ENCODE results near the gene COL9A1.

The COL9A1 gene

GRCh38 chr6:70186461-70186860, 116.4 kb downstream of the COL9A1 start:
- FAIRE-seq, result no peak
- DNase-seq (ENCODE audit: insufficient read length, low spot score), result no peak
- no peak for TF ChIP-seq TAF1 (IDR thresholded peaks at IDR 0.05; ENCODE audit: low read depth, low read length)
- no peak for TF ChIP-seq POLR2AphosphoS5 (IDR thresholded peaks at IDR 0.05; ENCODE audit: low read depth, low read length)
- TF ChIP-seq PAX5 (IDR thresholded peaks at IDR 0.05; ENCODE audit: insufficient read depth, low read length, severe bottlenecking), result no peak
- no peak for TF ChIP-seq SPI1 (IDR thresholded peaks at IDR 0.05; ENCODE audit: low read depth, low read length)
- TF ChIP-seq POLR2A (IDR thresholded peaks at IDR 0.05; ENCODE audit: low read depth, low read length), result no peak
- TF ChIP-seq POU2F2 (IDR thresholded peaks at IDR 0.05; ENCODE audit: low read depth, low read length), result no peak

DNA sequence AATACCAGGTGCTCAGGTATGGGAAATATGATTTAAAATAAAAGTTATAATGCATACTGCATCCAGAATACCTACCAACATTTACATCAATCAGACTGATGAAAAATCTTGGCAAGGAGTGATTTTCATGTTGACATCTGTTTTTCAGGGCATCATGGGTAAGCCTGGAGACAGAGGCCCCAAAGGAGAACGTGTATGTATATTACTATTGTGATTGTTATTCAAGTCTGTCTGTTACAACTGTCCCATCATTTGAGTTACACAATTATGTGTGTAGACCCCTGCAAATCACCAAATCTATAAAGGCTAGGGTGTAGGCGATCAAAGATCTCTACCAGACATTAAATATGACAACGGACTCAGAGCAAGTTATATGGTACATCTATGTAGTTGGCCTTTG, 118.2 kb downstream of the COL9A1 start:
- TF ChIP-seq POLR2A (IDR thresholded peaks at IDR 0.05; ENCODE audit: low read depth, low read length) (no peak), POLR2AphosphoS5 (IDR thresholded peaks at IDR 0.05; ENCODE audit: low read depth, low read length) (no peak), TAF1 (IDR thresholded peaks at IDR 0.05; ENCODE audit: low read depth, low read length) (no peak), POU2F2 (IDR thresholded peaks at IDR 0.05; ENCODE audit: low read depth, low read length) (no peak), PAX5 (IDR thresholded peaks at IDR 0.05; ENCODE audit: insufficient read depth, low read length, severe bottlenecking) (no peak), SPI1 (IDR thresholded peaks at IDR 0.05; ENCODE audit: low read depth, low read length) (no peak)
- FAIRE-seq (no peak), DNase-seq (ENCODE audit: insufficient read length, low spot score) (no peak)

- no peak for TF ChIP-seq POLR2AphosphoS5 (IDR thresholded peaks at IDR 0.05; ENCODE audit: low read depth, low read length)
- no peak for TF ChIP-seq POLR2A (IDR thresholded peaks at IDR 0.05; ENCODE audit: low read depth, low read length)
- no peak for TF ChIP-seq SPI1 (IDR thresholded peaks at IDR 0.05; ENCODE audit: low read depth, low read length)
- TF ChIP-seq PAX5 (IDR thresholded peaks at IDR 0.05; ENCODE audit: insufficient read depth, low read length, severe bottlenecking), result no peak
- TF ChIP-seq POU2F2 (IDR thresholded peaks at IDR 0.05; ENCODE audit: low read depth, low read length), result no peak
- no peak for TF ChIP-seq TAF1 (IDR thresholded peaks at IDR 0.05; ENCODE audit: low read depth, low read length)
- DNase-seq (ENCODE audit: insufficient read length, low spot score) (no peak), FAIRE-seq (no peak)
Measured at GRCh38 chr6:70183538-70183937, 119.3 kb downstream of the COL9A1 start.

DNA sequence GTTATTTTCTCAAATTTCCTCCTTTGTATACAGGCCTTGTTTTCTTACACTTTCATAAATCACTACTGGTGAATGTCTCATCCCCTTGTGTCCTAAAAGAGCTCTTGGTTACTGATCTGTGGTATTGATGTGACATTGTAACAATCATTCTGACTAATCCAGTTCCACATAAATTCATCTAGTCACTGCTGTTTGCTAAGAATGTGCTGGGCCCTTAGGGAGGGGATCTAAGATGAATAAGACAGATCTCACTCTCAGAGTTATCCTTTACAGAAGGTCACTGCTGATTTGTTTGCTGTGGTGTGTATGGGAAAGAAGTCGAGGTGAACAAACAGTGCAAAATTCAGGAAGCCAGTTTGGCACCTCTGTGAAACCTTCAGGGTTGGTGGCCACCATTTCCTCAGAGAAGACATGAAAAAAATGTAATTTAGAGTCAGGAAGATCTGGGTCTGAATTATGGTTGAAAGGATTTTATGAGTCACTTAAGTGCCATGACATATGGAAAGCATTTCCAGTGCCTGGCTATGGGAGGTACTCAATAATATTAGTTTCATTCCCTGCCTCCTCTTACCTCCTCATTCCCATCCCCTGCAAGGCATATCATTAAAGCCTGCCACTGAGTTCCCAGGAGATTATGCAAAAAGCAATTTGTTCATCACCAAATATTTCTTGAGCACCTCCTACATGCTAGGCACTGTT, 121.8 kb downstream of the COL9A1 start:
- no peak for TF ChIP-seq POLR2AphosphoS5 (IDR thresholded peaks at IDR 0.05; ENCODE audit: low read depth, low read length)
- no peak for TF ChIP-seq PAX5 (IDR thresholded peaks at IDR 0.05; ENCODE audit: insufficient read depth, low read length, severe bottlenecking)
- no peak for TF ChIP-seq POU2F2 (IDR thresholded peaks at IDR 0.05; ENCODE audit: low read depth, low read length)
- no peak for TF ChIP-seq POLR2A (IDR thresholded peaks at IDR 0.05; ENCODE audit: low read depth, low read length)
- no peak for TF ChIP-seq TAF1 (IDR thresholded peaks at IDR 0.05; ENCODE audit: low read depth, low read length)
- no peak for TF ChIP-seq SPI1 (IDR thresholded peaks at IDR 0.05; ENCODE audit: low read depth, low read length)
- DNase-seq (ENCODE audit: insufficient read length, low spot score) (no peak), FAIRE-seq (no peak)

- TF ChIP-seq SPI1 (IDR thresholded peaks at IDR 0.05; ENCODE audit: low read depth, low read length) (no peak), POU2F2 (IDR thresholded peaks at IDR 0.05; ENCODE audit: low read depth, low read length) (no peak), PAX5 (IDR thresholded peaks at IDR 0.05; ENCODE audit: insufficient read depth, low read length, severe bottlenecking) (no peak), TAF1 (IDR thresholded peaks at IDR 0.05; ENCODE audit: low read depth, low read length) (no peak), POLR2A (IDR thresholded peaks at IDR 0.05; ENCODE audit: low read depth, low read length) (no peak), POLR2AphosphoS5 (IDR thresholded peaks at IDR 0.05; ENCODE audit: low read depth, low read length) (no peak)
- FAIRE-seq (no peak), DNase-seq (ENCODE audit: insufficient read length, low spot score) (no peak)
Measured at GRCh38 chr6:70180183-70180900, 122.5 kb downstream of the COL9A1 start.

DNA sequence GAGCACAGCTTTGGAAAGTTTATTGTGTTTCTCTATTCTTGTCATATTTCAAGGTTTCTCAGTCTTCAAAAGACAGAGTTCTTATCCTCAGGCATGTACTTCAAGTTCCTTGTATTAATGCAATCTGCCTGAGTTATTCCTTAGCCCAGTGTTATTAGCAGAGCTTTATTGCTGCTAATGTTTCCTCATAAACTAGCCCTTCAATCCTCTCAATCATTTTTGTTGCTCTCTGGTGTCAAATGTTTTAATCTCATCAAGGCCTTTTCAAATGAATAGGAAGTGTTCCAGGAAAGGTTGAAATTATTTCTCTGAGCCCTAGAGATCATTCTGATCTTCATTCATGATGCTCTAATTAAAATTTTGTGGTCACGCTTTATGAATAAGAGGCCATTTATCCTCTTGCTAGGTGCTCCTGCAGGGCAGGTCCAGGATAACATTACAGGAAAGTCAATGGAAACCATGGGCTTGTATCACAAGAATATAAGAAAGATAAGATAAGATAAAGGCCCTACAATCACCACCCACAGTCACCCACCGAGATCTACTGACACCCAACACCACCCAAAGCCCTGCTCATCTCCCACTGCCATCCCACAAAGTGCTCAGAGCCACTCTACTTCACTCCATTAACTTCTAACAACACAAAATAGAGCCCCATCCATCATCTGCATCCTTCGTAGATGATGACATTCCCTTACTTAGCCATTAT, 125.9 kb downstream of the COL9A1 start:
- DNase-seq (ENCODE audit: insufficient read length, low spot score), result no peak
- no peak for FAIRE-seq
- TF ChIP-seq PAX5 (IDR thresholded peaks at IDR 0.05; ENCODE audit: insufficient read depth, low read length, severe bottlenecking) (no peak), SPI1 (IDR thresholded peaks at IDR 0.05; ENCODE audit: low read depth, low read length) (no peak), POLR2AphosphoS5 (IDR thresholded peaks at IDR 0.05; ENCODE audit: low read depth, low read length) (no peak), TAF1 (IDR thresholded peaks at IDR 0.05; ENCODE audit: low read depth, low read length) (no peak), POU2F2 (IDR thresholded peaks at IDR 0.05; ENCODE audit: low read depth, low read length) (no peak), POLR2A (IDR thresholded peaks at IDR 0.05; ENCODE audit: low read depth, low read length) (no peak)

GRCh38 chr6:70175770-70176169, 127.1 kb downstream of the COL9A1 start:
- DNase-seq (ENCODE audit: insufficient read length, low spot score), result no peak
- no peak for FAIRE-seq
- TF ChIP-seq PAX5 (IDR thresholded peaks at IDR 0.05; ENCODE audit: insufficient read depth, low read length, severe bottlenecking) (no peak), SPI1 (IDR thresholded peaks at IDR 0.05; ENCODE audit: low read depth, low read length) (no peak), POLR2A (IDR thresholded peaks at IDR 0.05; ENCODE audit: low read depth, low read length) (no peak), TAF1 (IDR thresholded peaks at IDR 0.05; ENCODE audit: low read depth, low read length) (no peak), POLR2AphosphoS5 (IDR thresholded peaks at IDR 0.05; ENCODE audit: low read depth, low read length) (no peak), POU2F2 (IDR thresholded peaks at IDR 0.05; ENCODE audit: low read depth, low read length) (no peak)

DNA sequence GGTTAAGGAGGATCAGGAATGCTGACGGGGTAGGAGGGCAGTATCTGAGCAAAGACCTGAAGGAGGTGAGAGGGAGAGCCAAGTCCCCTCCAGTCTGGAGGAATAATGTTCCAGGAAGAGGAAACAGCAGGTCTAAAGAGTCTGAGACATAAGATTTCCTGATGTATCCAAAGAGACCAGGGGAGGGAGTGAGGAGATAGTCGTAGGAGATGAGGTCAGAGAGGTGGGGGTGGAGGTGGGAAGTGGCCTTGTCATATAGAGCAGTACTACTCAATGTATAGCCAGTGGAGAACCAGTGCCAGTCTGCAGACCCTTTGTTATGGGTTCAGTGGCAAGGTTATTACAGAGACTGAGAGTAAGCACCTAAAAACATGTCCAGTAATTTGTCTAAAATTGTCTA, 130.6 kb downstream of the COL9A1 start:
- TF ChIP-seq PAX5 (IDR thresholded peaks at IDR 0.05; ENCODE audit: insufficient read depth, low read length, severe bottlenecking) (no peak), SPI1 (IDR thresholded peaks at IDR 0.05; ENCODE audit: low read depth, low read length) (no peak), POU2F2 (IDR thresholded peaks at IDR 0.05; ENCODE audit: low read depth, low read length) (no peak), TAF1 (IDR thresholded peaks at IDR 0.05; ENCODE audit: low read depth, low read length) (no peak)
- DNase-seq (ENCODE audit: insufficient read length, low spot score) (no peak), FAIRE-seq (no peak)

- TF ChIP-seq PAX5 (IDR thresholded peaks at IDR 0.05; ENCODE audit: insufficient read depth, low read length, severe bottlenecking) (no peak), POLR2A (IDR thresholded peaks at IDR 0.05; ENCODE audit: low read depth, low read length) (no peak), SPI1 (IDR thresholded peaks at IDR 0.05; ENCODE audit: low read depth, low read length) (no peak), POU2F2 (IDR thresholded peaks at IDR 0.05; ENCODE audit: low read depth, low read length) (no peak), POLR2AphosphoS5 (IDR thresholded peaks at IDR 0.05; ENCODE audit: low read depth, low read length) (no peak), TAF1 (IDR thresholded peaks at IDR 0.05; ENCODE audit: low read depth, low read length) (no peak)
- DNase-seq (ENCODE audit: insufficient read length, low spot score) (no peak), FAIRE-seq (no peak)
Measured at GRCh38 chr6:70171236-70171635, 131.6 kb downstream of the COL9A1 start.
